A549 (cell line): ENCODE measurements around the gene THAP7. TPM values are rescaled to one million over a fixed set of nuclear protein-coding genes. Genes with fewer than 3 reads are reported as not detected.

ENCODE experiments used
- ATAC-seq, 2 experiments: fragments of 200-7000 bp in 1 of 2; fragments of >200 bp in 1 of 2; cut with Nextera tagmentation in 1 of 2; cut with Tn5 transposase in 1 of 2; 3 replicates each; pipeline versions ENCODE4 v1.8.0 to v1.9.1; 2018 to 2020; ENCODE audit warnings: mild to moderate bottlenecking in 1 of 2, moderate library complexity in 1 of 2
- CTCF ChIA-PET: fragments of 300-600 bp; sonication (Branson Sonifier 250); formaldehyde crosslinking; extraction: SDS; loops from one replicate; lab custom pipeline; 2021; ENCODE audit warnings: antibody characterized with exemption, inconsistent platforms; lab: Yijun Ruan, JAX
- POLR2A ChIA-PET: fragments of 350-600 bp; formaldehyde crosslinking; extraction: SDS; loops from one replicate; lab custom pipeline; 2021; ENCODE audit warnings: antibody characterized with exemption, inconsistent platforms; lab: Yijun Ruan, JAX
- DNase-seq, 2 experiments: peaks; one replicate each; pipeline versions ENCODE4 v3.0.0 to v3.0.0-alpha.2; 2011 to 2016; ENCODE audit warnings: low read depth in 1 of 2, low spot score in 1 of 2
- FAIRE-seq: peaks from 2 replicates; lab custom pipeline; 2011; peaks lifted over from hg19 to GRCh38; lab: Jason Lieb, UNC
- H3K27ac ChIP-seq, 2 experiments: fragments of >200 bp; sonication (Bioruptor Twin); formaldehyde crosslinking; 3 replicates each; pipeline ENCODE4 v1.5.1; 2016 to 2017
- H3K4me1 ChIP-seq: fragments of >200 bp; sonication (Bioruptor Twin); formaldehyde crosslinking; 3 replicates; pipeline ENCODE4 v1.6.1; 2016
- H3K4me2 ChIP-seq: fragments of >200 bp; sonication (Bioruptor Twin); formaldehyde crosslinking; 3 replicates; pipeline ENCODE4 v1.6.1; 2016
- H3K4me3 ChIP-seq: fragments of >200 bp; sonication (Bioruptor Twin); formaldehyde crosslinking; 3 replicates; pipeline ENCODE4 v1.5.1; 2016
- H3K9me3 ChIP-seq: fragments of >200 bp; sonication (Bioruptor Twin); formaldehyde crosslinking; 3 replicates; pipeline ENCODE4 v1.6.1; 2016
- BHLHE40 ChIP-seq: IDR thresholded peaks from 2 replicates; pipeline ENCODE4 v1.6.1; 2012; ENCODE audit warnings: low read depth, low read length, inconsistent platforms
- CEBPB ChIP-seq, 2 experiments: fragments of >200 bp in 1 of 2; sonication (Bioruptor Twin) in 1 of 2; formaldehyde crosslinking in 1 of 2; IDR thresholded peaks; 2 replicates each; pipeline ENCODE4 v1.6.1; 2012 to 2016
- CHD2 ChIP-seq: fragments of 150-350 bp; IDR thresholded peaks from 2 replicates; pipeline ENCODE4 v1.6.1; 2014; ENCODE audit warnings: low read length; ENCODE audit not compliant: partially characterized antibody
- CHD4 ChIP-seq: fragments of 200-600 bp; sonication (generic); IDR thresholded peaks from 2 replicates; pipeline ENCODE4 v1.6.1; 2016; ENCODE audit warnings: antibody characterized with exemption, mild to moderate bottlenecking, borderline replicate concordance
- EHF ChIP-seq: fragments of 250-450 bp; sonication (Bioruptor Pico); IDR thresholded peaks from 2 replicates; pipeline ENCODE4 v1.5.0; 2020; ENCODE audit warnings: mild to moderate bottlenecking
- EP300 ChIP-seq, 2 experiments: fragments of >200 bp; sonication (Bioruptor Twin); formaldehyde crosslinking; IDR thresholded peaks; 2 replicates in 1 of 2; 3 replicates in 1 of 2; pipeline ENCODE4 v1.6.1; 2016 to 2017
- FOSB ChIP-seq: fragments of 250-450 bp; sonication (Bioruptor Pico); IDR thresholded peaks from 2 replicates; pipeline ENCODE4 v1.5.0; 2020; ENCODE audit warnings: mild to moderate bottlenecking, moderate library complexity
- FOSL2 ChIP-seq, 2 experiments: fragments of 450-650 bp in 1 of 2; fragments of >200 bp in 1 of 2; sonication (Bioruptor Twin) in 1 of 2; formaldehyde crosslinking; IDR thresholded peaks; 2 replicates each; pipeline versions ENCODE4 v1.5.0 to v1.6.1; 2016 to 2020; ENCODE audit warnings: mild to moderate bottlenecking in 1 of 2, moderate library complexity in 1 of 2
- FOXS1 ChIP-seq: fragments of 250-450 bp; sonication (Bioruptor Pico); IDR thresholded peaks from 2 replicates; pipeline ENCODE4 v1.5.0; 2020; ENCODE audit warnings: mild to moderate bottlenecking, moderate library complexity
- HEYL ChIP-seq: fragments of 250-450 bp; sonication (Bioruptor Pico); IDR thresholded peaks from 2 replicates; pipeline ENCODE4 v1.8.0; 2021; ENCODE audit warnings: mild to moderate bottlenecking, moderate library complexity
- MYC ChIP-seq: IDR thresholded peaks from 2 replicates; pipeline ENCODE4 v1.6.1; 2012; ENCODE audit warnings: mild to moderate bottlenecking, inconsistent platforms, low read length, improper control_type of control experiment, borderline replicate concordance
- NPAS2 ChIP-seq: fragments of 250-450 bp; sonication (Bioruptor Pico); IDR thresholded peaks from 2 replicates; pipeline ENCODE4 v1.8.0; 2022; ENCODE audit warnings: mild to moderate bottlenecking, moderate library complexity, borderline replicate concordance
- PHF8 ChIP-seq: fragments of 200-600 bp; sonication (generic); IDR thresholded peaks from 2 replicates; pipeline ENCODE4 v1.6.1; 2016; ENCODE audit warnings: low read depth, mild to moderate bottlenecking, antibody characterized with exemption, moderate library complexity, borderline replicate concordance
- POLR2A ChIP-seq: IDR thresholded peaks from 2 replicates; pipeline ENCODE4 v1.6.1; 2012; ENCODE audit warnings: mild to moderate bottlenecking, low read length
- POLR2AphosphoS2 ChIP-seq: conservative IDR thresholded peaks from 2 replicates; pipeline ENCODE4 v1.6.1; 2012; ENCODE audit warnings: low read length, improper control_type of control experiment, inconsistent platforms
- TFCP2L1 ChIP-seq: fragments of 250-450 bp; sonication (Bioruptor Pico); IDR thresholded peaks from 2 replicates; pipeline ENCODE4 v1.5.0; 2021; ENCODE audit warnings: mild to moderate bottlenecking
- WGBS: methylation state at CpG from one replicate; pipeline ENCODE4 v1.1.6; 2017; ENCODE audit errors: missing lambda C conversion rate; 5-methylcytosine and 5-hydroxymethylcytosine counted together
- polyA plus RNA-seq, 4 experiments: library from polyadenylated mRNA; depleted of rRNA in 3 of 4; stranded (reverse); fragments of >200 nt; fragmentation: RNase III in 1 of 4; extraction: RNeasy Plus Mini Kit Qiagen cat#74134 plus additional on column Dnase treatment in 1 of 4; gene quantifications; 2 replicates in 3 of 4; 3 replicates in 1 of 4; pipeline ENCODE4 v1.2.3, GENCODE V29; 2011 to 2017
- TF ChIP-seq, protein P1 (sequence below): IDR thresholded peaks from 2 replicates; pipeline ENCODE4 v1.6.1; 2012
- TF ChIP-seq, protein P2 (sequence below): fragments of >200 bp; sonication (Bioruptor Twin); formaldehyde crosslinking; IDR thresholded peaks from 3 replicates; pipeline ENCODE4 v1.6.1; 2016
- TF ChIP-seq, protein P3 (sequence below): fragments of 250-450 bp; sonication (Bioruptor Pico); IDR thresholded peaks from 2 replicates; pipeline ENCODE4 v1.5.0; 2020; ENCODE audit warnings: low read depth, mild to moderate bottlenecking, moderate library complexity
- TF ChIP-seq, protein P4 (sequence below): fragments of >200 bp; sonication (Bioruptor Twin); formaldehyde crosslinking; IDR thresholded peaks from 3 replicates; pipeline ENCODE4 v1.5.1; 2016
- TF ChIP-seq, protein P5 (sequence below): IDR thresholded peaks from 2 replicates; pipeline ENCODE4 v1.6.1; 2012; ENCODE audit warnings: low read depth, borderline replicate concordance
- TF ChIP-seq, protein P6 (sequence below): fragments of 200-600 bp; sonication (generic); IDR thresholded peaks from 2 replicates; pipeline ENCODE4 v1.6.1; 2016; ENCODE audit warnings: antibody characterized with exemption, mild to moderate bottlenecking, moderate library complexity

Gene THAP7
- polyA plus RNA-seq, 2 of the 4 experiments (the other 2 are of a cell fraction): 15.9 to 22.7 TPM

DNA sequence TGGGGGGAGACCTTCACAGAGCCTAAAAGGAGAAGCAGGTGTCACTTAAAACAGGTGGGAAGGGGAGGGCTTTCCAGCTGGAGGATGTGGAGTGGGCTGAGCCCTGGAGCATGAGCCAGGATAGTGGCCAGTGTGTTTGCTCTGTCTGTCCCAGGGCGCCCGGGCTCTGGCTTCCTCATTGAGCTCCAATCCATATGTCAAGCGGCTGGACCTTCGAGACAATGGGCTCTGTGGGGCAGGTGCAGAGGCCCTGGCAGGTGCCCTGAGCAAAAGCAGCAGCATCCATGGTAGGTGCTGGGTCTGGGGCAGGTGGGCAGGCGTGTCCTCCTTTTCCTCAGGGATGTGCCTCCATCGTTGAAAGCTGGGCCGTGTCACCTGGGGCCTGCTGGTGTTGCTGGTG is 45.8 kb upstream of the THAP7 start:
- WGBS: 95% methylated on average over 4 of the region's 7 CpGs
- no peak overlapping the region for H3K27ac ChIP-seq
- H3K4me2 ChIP-seq: no peak overlapping the region
- no peaks in the 10 kb centered on the region for H3K9me3 ChIP-seq
- TF ChIP-seq EHF (CRISPR knock-in tag) (no peak), CEBPB (IDR thresholded peaks at IDR 0.05) (no peak), MYC (no peak), TFCP2L1 (CRISPR knock-in tag) (no peak), HEYL (no peak), FOSL2 (IDR thresholded peaks at IDR 0.05) (no peak), FOSL2 (CRISPR knock-in tag; IDR thresholded peaks at IDR 0.05) (no peak), BHLHE40 (no peak), FOXS1 (no peak)
- TF ChIP-seq, protein P1, sequence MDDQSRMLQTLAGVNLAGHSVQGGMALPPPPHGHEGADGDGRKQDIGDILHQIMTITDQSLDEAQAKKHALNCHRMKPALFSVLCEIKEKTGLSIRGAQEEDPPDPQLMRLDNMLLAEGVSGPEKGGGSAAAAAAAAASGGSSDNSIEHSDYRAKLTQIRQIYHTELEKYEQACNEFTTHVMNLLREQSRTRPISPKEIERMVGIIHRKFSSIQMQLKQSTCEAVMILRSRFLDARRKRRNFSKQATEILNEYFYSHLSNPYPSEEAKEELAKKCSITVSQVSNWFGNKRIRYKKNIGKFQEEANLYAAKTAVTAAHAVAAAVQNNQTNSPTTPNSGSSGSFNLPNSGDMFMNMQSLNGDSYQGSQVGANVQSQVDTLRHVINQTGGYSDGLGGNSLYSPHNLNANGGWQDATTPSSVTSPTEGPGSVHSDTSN: no peak
- TF ChIP-seq, protein P2, sequence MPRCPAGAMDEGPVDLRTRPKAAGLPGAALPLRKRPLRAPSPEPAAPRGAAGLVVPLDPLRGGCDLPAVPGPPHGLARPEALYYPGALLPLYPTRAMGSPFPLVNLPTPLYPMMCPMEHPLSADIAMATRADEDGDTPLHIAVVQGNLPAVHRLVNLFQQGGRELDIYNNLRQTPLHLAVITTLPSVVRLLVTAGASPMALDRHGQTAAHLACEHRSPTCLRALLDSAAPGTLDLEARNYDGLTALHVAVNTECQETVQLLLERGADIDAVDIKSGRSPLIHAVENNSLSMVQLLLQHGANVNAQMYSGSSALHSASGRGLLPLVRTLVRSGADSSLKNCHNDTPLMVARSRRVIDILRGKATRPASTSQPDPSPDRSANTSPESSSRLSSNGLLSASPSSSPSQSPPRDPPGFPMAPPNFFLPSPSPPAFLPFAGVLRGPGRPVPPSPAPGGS: no peak
- DNase-seq: no peak
- ChIA-PET POLR2A (interaction anchor here (0.7 kb wide), 1 partner anchor 43 kb away, joined by 3 read pairs; no protein-coding TSS in a partner anchor), CTCF (interaction anchor here (1.0 to 1.2 kb wide), 2 partner anchors 10 to 55 kb away, joined by 3 read pairs; no protein-coding TSS in a partner anchor)
- no peak overlapping the region for H3K4me3 ChIP-seq
- no peak for ATAC-seq
- no peak for FAIRE-seq
- peaks cover 12% of the 10 kb centered on the region for H3K4me1 ChIP-seq

DNA sequence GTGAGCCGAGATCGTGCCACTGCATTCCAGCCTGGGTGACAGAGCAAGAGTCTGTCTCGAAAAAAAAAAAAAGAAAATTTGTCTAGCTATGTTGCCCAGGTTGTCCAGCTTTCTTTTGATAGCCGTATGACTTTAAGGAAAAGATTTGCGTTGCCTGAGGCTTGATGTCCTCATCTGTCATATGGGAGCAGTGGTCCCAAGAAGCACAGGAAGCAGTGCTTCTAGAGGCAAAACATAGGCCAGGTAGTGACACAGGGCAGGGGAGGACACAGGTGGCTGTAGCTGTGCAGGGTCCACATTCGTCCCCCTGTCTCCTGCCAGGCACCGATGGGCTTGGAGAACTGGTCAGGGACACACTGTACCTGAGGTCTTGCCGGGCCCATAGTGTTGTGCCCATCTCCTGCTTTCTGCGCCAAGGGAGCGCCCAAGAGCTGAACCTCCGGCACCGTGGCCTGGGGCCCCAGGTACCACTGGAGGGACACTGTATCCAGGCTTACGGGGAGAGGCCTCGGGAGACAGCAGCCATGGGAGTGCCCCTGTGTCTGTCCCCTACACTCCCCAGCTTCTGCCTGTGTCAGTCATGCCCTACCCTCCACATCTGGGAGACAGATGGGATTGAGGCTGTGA is 45.2 kb upstream of the THAP7 start:
- no peak overlapping the region for H3K4me3 ChIP-seq
- FAIRE-seq (no peak), DNase-seq (no peak), ATAC-seq (no peak)
- WGBS: 84% methylated on average over 7 of the region's 14 CpGs
- TF ChIP-seq, protein P3, sequence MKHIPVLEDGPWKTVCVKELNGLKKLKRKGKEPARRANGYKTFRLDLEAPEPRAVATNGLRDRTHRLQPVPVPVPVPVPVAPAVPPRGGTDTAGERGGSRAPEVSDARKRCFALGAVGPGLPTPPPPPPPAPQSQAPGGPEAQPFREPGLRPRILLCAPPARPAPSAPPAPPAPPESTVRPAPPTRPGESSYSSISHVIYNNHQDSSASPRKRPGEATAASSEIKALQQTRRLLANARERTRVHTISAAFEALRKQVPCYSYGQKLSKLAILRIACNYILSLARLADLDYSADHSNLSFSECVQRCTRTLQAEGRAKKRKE (CRISPR knock-in tag): no peak
- TF ChIP-seq, protein P4, sequence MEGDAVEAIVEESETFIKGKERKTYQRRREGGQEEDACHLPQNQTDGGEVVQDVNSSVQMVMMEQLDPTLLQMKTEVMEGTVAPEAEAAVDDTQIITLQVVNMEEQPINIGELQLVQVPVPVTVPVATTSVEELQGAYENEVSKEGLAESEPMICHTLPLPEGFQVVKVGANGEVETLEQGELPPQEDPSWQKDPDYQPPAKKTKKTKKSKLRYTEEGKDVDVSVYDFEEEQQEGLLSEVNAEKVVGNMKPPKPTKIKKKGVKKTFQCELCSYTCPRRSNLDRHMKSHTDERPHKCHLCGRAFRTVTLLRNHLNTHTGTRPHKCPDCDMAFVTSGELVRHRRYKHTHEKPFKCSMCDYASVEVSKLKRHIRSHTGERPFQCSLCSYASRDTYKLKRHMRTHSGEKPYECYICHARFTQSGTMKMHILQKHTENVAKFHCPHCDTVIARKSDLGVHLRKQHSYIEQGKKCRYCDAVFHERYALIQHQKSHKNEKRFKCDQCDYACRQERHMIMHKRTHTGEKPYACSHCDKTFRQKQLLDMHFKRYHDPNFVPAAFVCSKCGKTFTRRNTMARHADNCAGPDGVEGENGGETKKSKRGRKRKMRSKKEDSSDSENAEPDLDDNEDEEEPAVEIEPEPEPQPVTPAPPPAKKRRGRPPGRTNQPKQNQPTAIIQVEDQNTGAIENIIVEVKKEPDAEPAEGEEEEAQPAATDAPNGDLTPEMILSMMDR: no peak
- no peak for TF ChIP-seq POLR2A
- TF ChIP-seq EP300 (IDR thresholded peaks at IDR 0.05): no peak
- TF ChIP-seq FOXS1: no peak
- TF ChIP-seq, protein P5, sequence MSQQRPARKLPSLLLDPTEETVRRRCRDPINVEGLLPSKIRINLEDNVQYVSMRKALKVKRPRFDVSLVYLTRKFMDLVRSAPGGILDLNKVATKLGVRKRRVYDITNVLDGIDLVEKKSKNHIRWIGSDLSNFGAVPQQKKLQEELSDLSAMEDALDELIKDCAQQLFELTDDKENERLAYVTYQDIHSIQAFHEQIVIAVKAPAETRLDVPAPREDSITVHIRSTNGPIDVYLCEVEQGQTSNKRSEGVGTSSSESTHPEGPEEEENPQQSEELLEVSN: no peak
- TF ChIP-seq CHD4: no peak
- TF ChIP-seq, protein P6, sequence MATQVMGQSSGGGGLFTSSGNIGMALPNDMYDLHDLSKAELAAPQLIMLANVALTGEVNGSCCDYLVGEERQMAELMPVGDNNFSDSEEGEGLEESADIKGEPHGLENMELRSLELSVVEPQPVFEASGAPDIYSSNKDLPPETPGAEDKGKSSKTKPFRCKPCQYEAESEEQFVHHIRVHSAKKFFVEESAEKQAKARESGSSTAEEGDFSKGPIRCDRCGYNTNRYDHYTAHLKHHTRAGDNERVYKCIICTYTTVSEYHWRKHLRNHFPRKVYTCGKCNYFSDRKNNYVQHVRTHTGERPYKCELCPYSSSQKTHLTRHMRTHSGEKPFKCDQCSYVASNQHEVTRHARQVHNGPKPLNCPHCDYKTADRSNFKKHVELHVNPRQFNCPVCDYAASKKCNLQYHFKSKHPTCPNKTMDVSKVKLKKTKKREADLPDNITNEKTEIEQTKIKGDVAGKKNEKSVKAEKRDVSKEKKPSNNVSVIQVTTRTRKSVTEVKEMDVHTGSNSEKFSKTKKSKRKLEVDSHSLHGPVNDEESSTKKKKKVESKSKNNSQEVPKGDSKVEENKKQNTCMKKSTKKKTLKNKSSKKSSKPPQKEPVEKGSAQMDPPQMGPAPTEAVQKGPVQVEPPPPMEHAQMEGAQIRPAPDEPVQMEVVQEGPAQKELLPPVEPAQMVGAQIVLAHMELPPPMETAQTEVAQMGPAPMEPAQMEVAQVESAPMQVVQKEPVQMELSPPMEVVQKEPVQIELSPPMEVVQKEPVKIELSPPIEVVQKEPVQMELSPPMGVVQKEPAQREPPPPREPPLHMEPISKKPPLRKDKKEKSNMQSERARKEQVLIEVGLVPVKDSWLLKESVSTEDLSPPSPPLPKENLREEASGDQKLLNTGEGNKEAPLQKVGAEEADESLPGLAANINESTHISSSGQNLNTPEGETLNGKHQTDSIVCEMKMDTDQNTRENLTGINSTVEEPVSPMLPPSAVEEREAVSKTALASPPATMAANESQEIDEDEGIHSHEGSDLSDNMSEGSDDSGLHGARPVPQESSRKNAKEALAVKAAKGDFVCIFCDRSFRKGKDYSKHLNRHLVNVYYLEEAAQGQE: no peak
- no peak for TF ChIP-seq NPAS2
- no peak for TF ChIP-seq CHD2
- TF ChIP-seq PHF8: no peak
- TF ChIP-seq POLR2AphosphoS2: no peak
- TF ChIP-seq FOSB: no peak
- H3K9me3 ChIP-seq: no peaks in the 10 kb centered on the region
- ChIA-PET CTCF (interaction anchor here (1.0 to 1.2 kb wide), 2 partner anchors 9 to 56 kb away, joined by 3 read pairs; no protein-coding TSS in a partner anchor), POLR2A (interaction anchor here (0.7 kb wide), 1 partner anchor 43 kb away, joined by 3 read pairs; no protein-coding TSS in a partner anchor)
- H3K4me2 ChIP-seq: no peak overlapping the region
- peaks cover 12% of the 10 kb centered on the region for H3K4me1 ChIP-seq
- H3K27ac ChIP-seq: no peak overlapping the region
